ENCODE measurements around the gene RNF128. TPM values are rescaled to one million over a fixed set of nuclear protein-coding genes. Genes with fewer than 3 reads are reported as not detected.

Gene RNF128
- total RNA-seq, 1 experiment from 2014 or later = 0.17 TPM

DNA sequence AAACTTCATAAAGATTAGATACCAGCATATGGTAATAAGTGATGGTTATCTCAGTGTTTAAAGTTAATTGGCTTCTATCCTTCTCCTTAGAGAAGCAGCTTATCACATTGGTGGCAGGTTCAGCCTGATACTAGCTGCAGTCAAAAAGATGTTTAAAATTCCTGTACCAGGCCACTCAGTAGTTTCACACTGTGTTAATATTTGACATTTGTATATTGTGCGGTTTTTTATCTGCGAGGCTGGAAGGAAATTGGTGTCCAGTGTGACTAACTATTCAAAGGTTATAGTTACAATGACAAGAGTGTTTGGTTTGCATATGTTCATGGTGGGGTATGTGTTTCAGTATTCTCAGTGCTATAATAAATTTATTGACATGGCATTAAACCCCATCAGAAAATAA lies 48.5 kb downstream of the RNF128 start:
- BruUV-seq (replicated peaks) = no TSS peak
- intact Hi-C loops (cut with micrococcal nuclease; ENCODE audit: unreplicated experiment) = no loop called here

DNA sequence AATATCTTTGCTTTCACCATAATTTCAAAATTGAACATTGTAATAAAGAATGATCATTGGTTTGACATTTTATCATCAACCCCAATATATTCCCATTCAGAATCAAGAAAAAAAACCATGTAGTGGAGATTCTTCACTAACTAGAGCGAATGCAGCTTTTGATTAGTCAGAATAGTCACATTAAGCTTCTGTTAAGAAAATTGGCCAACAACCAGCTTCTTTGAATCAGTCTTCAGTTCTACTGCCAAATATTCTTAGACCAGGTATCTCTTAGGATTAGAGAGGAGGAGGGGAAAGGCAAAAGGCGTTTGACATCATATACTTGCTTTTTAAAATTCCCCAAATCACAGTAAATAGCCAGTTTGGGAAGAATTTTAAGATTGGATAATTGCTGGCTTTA lies 53.8 kb downstream of the RNF128 start:
- Histone ChIP-seq H4K20me1 (ENCODE audit: insufficient read depth) (no peaks in the 10 kb centered on the region), H2AFZ (no peak overlapping the region), H3K27ac (no peak overlapping the region), H3K36me3 (ENCODE audit: low read depth) (no peaks in the 10 kb centered on the region), H3K9me2 (ENCODE audit: insufficient read depth) (no peaks in the 10 kb centered on the region), H3K4me2 (no peak overlapping the region), H3K79me2 (ENCODE audit: low read depth) (no peaks in the 10 kb centered on the region), H3K4me1 (replicated peaks; ENCODE audit: insufficient read depth) (no peaks in the 10 kb centered on the region), H3K9me3 (ENCODE audit: insufficient read depth, low read depth) (no peaks in the 10 kb centered on the region), H3K4me3 (no peak overlapping the region), H3F3A (ENCODE audit: insufficient read depth, low read depth) (no peaks in the 10 kb centered on the region), H3K27me3 (ENCODE audit: insufficient read depth, low read depth) (no peaks in the 10 kb centered on the region)
- CTCF ChIA-PET = no interaction called here
- TF ChIP-seq, protein P1, sequence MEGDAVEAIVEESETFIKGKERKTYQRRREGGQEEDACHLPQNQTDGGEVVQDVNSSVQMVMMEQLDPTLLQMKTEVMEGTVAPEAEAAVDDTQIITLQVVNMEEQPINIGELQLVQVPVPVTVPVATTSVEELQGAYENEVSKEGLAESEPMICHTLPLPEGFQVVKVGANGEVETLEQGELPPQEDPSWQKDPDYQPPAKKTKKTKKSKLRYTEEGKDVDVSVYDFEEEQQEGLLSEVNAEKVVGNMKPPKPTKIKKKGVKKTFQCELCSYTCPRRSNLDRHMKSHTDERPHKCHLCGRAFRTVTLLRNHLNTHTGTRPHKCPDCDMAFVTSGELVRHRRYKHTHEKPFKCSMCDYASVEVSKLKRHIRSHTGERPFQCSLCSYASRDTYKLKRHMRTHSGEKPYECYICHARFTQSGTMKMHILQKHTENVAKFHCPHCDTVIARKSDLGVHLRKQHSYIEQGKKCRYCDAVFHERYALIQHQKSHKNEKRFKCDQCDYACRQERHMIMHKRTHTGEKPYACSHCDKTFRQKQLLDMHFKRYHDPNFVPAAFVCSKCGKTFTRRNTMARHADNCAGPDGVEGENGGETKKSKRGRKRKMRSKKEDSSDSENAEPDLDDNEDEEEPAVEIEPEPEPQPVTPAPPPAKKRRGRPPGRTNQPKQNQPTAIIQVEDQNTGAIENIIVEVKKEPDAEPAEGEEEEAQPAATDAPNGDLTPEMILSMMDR (conservative IDR thresholded peaks at IDR 0.05) = no peak
- no peak for TF ChIP-seq EZH2 (IDR thresholded peaks at IDR 0.05; ENCODE audit: low read depth)
- POLR2A ChIA-PET (ENCODE audit: unreplicated experiment) = no interaction called here
- BruUV-seq (replicated peaks) = no TSS peak
- intact Hi-C loops (cut with micrococcal nuclease; ENCODE audit: unreplicated experiment) = no loop called here
- DNase-seq = no peak

More for the DNA sequence above, 48.5 kb downstream of the RNF128 start:
- Histone ChIP-seq H3K4me2 (no peak overlapping the region), H3K4me1 (replicated peaks; ENCODE audit: insufficient read depth) (no peaks in the 10 kb centered on the region), H3F3A (ENCODE audit: insufficient read depth, low read depth) (no peaks in the 10 kb centered on the region), H3K9me3 (ENCODE audit: insufficient read depth, low read depth) (no peaks in the 10 kb centered on the region), H3K27ac (no peak overlapping the region), H3K79me2 (ENCODE audit: low read depth) (no peaks in the 10 kb centered on the region), H3K9me2 (ENCODE audit: insufficient read depth) (no peaks in the 10 kb centered on the region), H4K20me1 (ENCODE audit: insufficient read depth) (no peaks in the 10 kb centered on the region), H2AFZ (no peak overlapping the region), H3K36me3 (ENCODE audit: low read depth) (no peaks in the 10 kb centered on the region), H3K27me3 (ENCODE audit: insufficient read depth, low read depth) (no peaks in the 10 kb centered on the region), H3K4me3 (no peak overlapping the region)
- no peak for TF ChIP-seq EZH2 (IDR thresholded peaks at IDR 0.05; ENCODE audit: low read depth)
- TF ChIP-seq, protein P1 (conservative IDR thresholded peaks at IDR 0.05) = no peak
- no peak for DNase-seq
- CTCF ChIA-PET = no interaction called here
- POLR2A ChIA-PET (ENCODE audit: unreplicated experiment) = no interaction called here

DNA sequence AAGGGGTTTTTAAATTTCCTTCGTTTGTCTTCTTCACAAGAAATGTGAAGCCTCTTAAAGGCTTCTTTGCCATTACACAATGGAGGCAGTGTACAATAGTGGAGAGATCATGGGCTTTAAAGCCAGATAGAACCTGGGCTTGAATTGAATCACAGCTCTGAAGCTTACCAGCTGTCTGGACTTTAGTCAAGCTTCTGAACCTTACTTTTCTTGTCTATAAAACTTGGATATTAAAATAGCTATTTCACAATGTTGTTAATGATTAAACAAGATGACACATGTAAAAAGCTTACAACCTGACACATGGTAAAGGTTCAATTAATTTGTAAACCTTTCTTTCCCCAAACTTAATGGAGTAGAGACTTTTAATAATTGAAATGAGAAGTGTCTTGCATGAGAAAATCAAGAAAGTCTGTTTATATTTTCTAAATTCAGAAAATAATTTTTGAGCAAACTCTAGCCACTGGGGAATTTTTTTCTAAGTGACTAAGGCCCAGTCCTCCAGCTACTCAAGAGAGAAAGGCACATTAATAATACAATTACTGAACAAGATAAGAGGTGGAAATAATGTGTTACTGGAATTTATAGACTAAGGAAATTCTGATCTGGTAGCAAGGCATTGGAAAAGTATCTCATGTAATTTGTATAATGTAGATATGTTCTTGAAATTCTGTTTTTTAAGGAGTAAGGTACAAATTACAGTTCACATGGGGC lies 54.3 kb downstream of the RNF128 start:
- no peaks in the 10 kb centered on the region for H4K20me1 ChIP-seq (ENCODE audit: insufficient read depth)
- no peak overlapping the region for H2AFZ ChIP-seq
- no peak for TF ChIP-seq EZH2 (IDR thresholded peaks at IDR 0.05; ENCODE audit: low read depth)
- TF ChIP-seq, protein P1 (conservative IDR thresholded peaks at IDR 0.05) = no peak
- no peaks in the 10 kb centered on the region for H3K27me3 ChIP-seq (ENCODE audit: insufficient read depth, low read depth)
- ChIA-PET CTCF (no interaction called here), POLR2A (ENCODE audit: unreplicated experiment) (no interaction called here)
- no peaks in the 10 kb centered on the region for H3K36me3 ChIP-seq (ENCODE audit: low read depth)
- H3K79me2 ChIP-seq (ENCODE audit: low read depth) = no peaks in the 10 kb centered on the region
- no TSS peak for BruUV-seq (replicated peaks)
- no peak overlapping the region for H3K4me2 ChIP-seq
- H3K9me3 ChIP-seq (ENCODE audit: insufficient read depth, low read depth) = no peaks in the 10 kb centered on the region
- no peak overlapping the region for H3K27ac ChIP-seq
- no peaks in the 10 kb centered on the region for H3K9me2 ChIP-seq (ENCODE audit: insufficient read depth)
- intact Hi-C loops (cut with micrococcal nuclease; ENCODE audit: unreplicated experiment) = no loop called here
- H3F3A ChIP-seq (ENCODE audit: insufficient read depth, low read depth) = no peaks in the 10 kb centered on the region
- H3K4me3 ChIP-seq = no peak overlapping the region
- H3K4me1 ChIP-seq (replicated peaks; ENCODE audit: insufficient read depth) = no peaks in the 10 kb centered on the region
- DNase-seq = no peak

Measured in PC-9 (cell line).